HepG2 (cell line): Measurements from ENCODE around the gene NTMT2.

ENCODE experiments used
- ATF3 ChIP-seq: sonication (generic); formaldehyde crosslinking; IDR thresholded peaks from 2 replicates; pipeline ENCODE4 v1.4.0; 2020; ENCODE audit warnings: missing genetic modification reagents
- CBX1 ChIP-seq: IDR thresholded peaks from one replicate; pipeline ENCODE4 v1.6.1; 2016; ENCODE audit warnings: antibody characterized with exemption, low read depth
- CREB1 ChIP-seq, 2 experiments: fragments of 450-650 bp in 1 of 2; IDR thresholded peaks; 2 replicates each; pipeline ENCODE4 v1.6.1; 2016 to 2017; ENCODE audit warnings: control low read depth in 1 of 2, mild to moderate bottlenecking in 1 of 2, missing compliant biosample characterization in 1 of 2, missing genetic modification characterization in 1 of 2
- SMAD3 ChIP-seq: sonication (generic); formaldehyde crosslinking; IDR thresholded peaks from 2 replicates; pipeline ENCODE4 v1.4.0; 2020; ENCODE audit warnings: missing genetic modification reagents
- YY1 ChIP-seq: IDR thresholded peaks from 2 replicates; pipeline ENCODE4 v1.6.1; 2011; ENCODE audit warnings: low read length, low read depth, moderate library complexity, mild to moderate bottlenecking; ENCODE audit not compliant: insufficient read depth, insufficient replicate concordance
- ZBED4 ChIP-seq: sonication (generic); formaldehyde crosslinking; IDR thresholded peaks from 2 replicates; pipeline ENCODE4 v1.4.0; 2020; ENCODE audit warnings: missing genetic modification reagents, borderline replicate concordance
- ZBTB33 ChIP-seq: sonication (generic); formaldehyde crosslinking; IDR thresholded peaks from 2 replicates; pipeline ENCODE4 v1.4.0; 2020; ENCODE audit warnings: missing genetic modification reagents
- ZBTB7A ChIP-seq: sonication (generic); formaldehyde crosslinking; IDR thresholded peaks from 2 replicates; pipeline ENCODE4 v1.8.0; 2022; ENCODE audit warnings: mild to moderate bottlenecking, missing genetic modification reagents
- ZFX ChIP-seq: sonication (generic); formaldehyde crosslinking; IDR thresholded peaks from 2 replicates; pipeline ENCODE4 v1.4.0; 2020; ENCODE audit warnings: mild to moderate bottlenecking, low read depth, missing genetic modification reagents, moderate library complexity
- ZNF383 ChIP-seq: sonication (generic); formaldehyde crosslinking; IDR thresholded peaks from 2 replicates; pipeline ENCODE4 v1.4.0; 2020; ENCODE audit warnings: missing genetic modification reagents, mild to moderate bottlenecking, borderline replicate concordance
- ZNF652 ChIP-seq: IDR thresholded peaks from 2 replicates; pipeline ENCODE4 v1.6.1; 2016; ENCODE audit warnings: low read depth, borderline replicate concordance
- ZSCAN5A ChIP-seq: sonication (generic); formaldehyde crosslinking; IDR thresholded peaks from 2 replicates; pipeline ENCODE4 v1.8.0; 2022; ENCODE audit warnings: mild to moderate bottlenecking, missing genetic modification reagents, borderline replicate concordance

GRCh38 chr1:170205301-170205700, 59.5 kb downstream of the NTMT2 start:
- TF ChIP-seq ZNF383 (CRISPR knock-in tag) (no peak), YY1 (no peak), ZNF652 (CRISPR knock-in tag) (no peak), ZFX (CRISPR knock-in tag) (no peak), CBX1 (no peak), CREB1 (IDR thresholded peaks at IDR 0.05) (no peak), CREB1 (CRISPR knock-in tag; IDR thresholded peaks at IDR 0.05) (no peak), ZBTB7A (CRISPR knock-in tag) (no peak), ZBED4 (no peak), ATF3 (CRISPR knock-in tag) (no peak), ZBTB33 (CRISPR knock-in tag) (no peak), SMAD3 (CRISPR knock-in tag) (no peak), ZSCAN5A (CRISPR knock-in tag) (no peak)
